K562 (cell line): ENCODE measurements around the gene SCAMP2. TPM values are rescaled to one million over a fixed set of nuclear protein-coding genes. Genes with fewer than 3 reads are reported as not detected.
A peak's percentile ranks its signal among the peaks of the same experiment; 100 is the strongest.

Experiments
- ATAC-seq: fragments of 200-7000 bp; cut with Tn5 transposase; 3 replicates; pipeline ENCODE4 v1.9.1; 2020; ENCODE audit warnings: moderate library complexity
- BruUV-seq: library from RNA; stranded (reverse); fragments of 400-500 nt; replicated peaks from 2 replicates; lab custom pipeline; 2021; lab: Mats Ljungman, UMichigan
- CTCF ChIA-PET: fragments of 300-600 bp; formaldehyde crosslinking; extraction: SDS; loops from one replicate; lab custom pipeline; 2021; ENCODE audit warnings: low intra/inter-chr PET ratio; lab: Yijun Ruan, JAX
- POLR2A ChIA-PET: fragments of 300-600, 350-650 bp; sonication (Branson Sonifier 250); formaldehyde crosslinking; extraction: SDS; loops from one replicate; lab custom pipeline; 2021; ENCODE audit warnings: antibody characterized with exemption, inconsistent platforms; lab: Yijun Ruan, JAX
- DNase-seq, 4 experiments: peaks; one replicate each; pipeline versions ENCODE4 v3.0.0 to v3.0.0-alpha.2; 2011 to 2018; ENCODE audit warnings: low spot score in 3 of 4, mixed read lengths in 3 of 4; ENCODE audit errors: extremely low read depth in 1 of 4
- FAIRE-seq: peaks from 2 replicates; lab custom pipeline; 2011; peaks lifted over from hg19 to GRCh38; lab: Jason Lieb, UNC
- H2AFZ ChIP-seq: 2 replicates; pipeline ENCODE4 v1.6.0; 2011; ENCODE audit warnings: low read depth, low read length, control low read depth, inconsistent platforms
- H3K27ac ChIP-seq: fragments of 200-600 bp; 3 replicates; pipeline ENCODE4 v1.8.0; 2011; ENCODE audit warnings: low read depth, mild to moderate bottlenecking, control low read depth, inconsistent platforms, low read length, moderate library complexity, mixed read lengths; ENCODE audit errors: extremely low read depth
- H3K27me3 ChIP-seq, 2 experiments: fragments of 300-600 bp in 1 of 2; 2 replicates in 1 of 2; 3 replicates in 1 of 2; pipeline versions ENCODE4 v1.6.0 to v1.8.0; 2011; ENCODE audit warnings: inconsistent platforms in 2 of 2, low read length in 2 of 2, mild to moderate bottlenecking in 1 of 2, mixed read lengths in 1 of 2, moderate library complexity in 1 of 2; ENCODE audit not compliant: control insufficient read depth in 2 of 2, insufficient read depth in 2 of 2
- H3K36me3 ChIP-seq: fragments of 300-600 bp; 3 replicates; pipeline ENCODE4 v1.8.0; 2011; ENCODE audit warnings: mild to moderate bottlenecking, low read length, inconsistent platforms; ENCODE audit not compliant: control insufficient read depth, insufficient read depth
- H3K4me1 ChIP-seq, 2 experiments: fragments of 200-600 bp in 1 of 2; replicated peaks in 1 of 2; 2 replicates in 1 of 2; 3 replicates in 1 of 2; pipeline versions ENCODE4 v1.5.1 to v1.8.0; 2011; ENCODE audit warnings: inconsistent platforms in 2 of 2, low read length in 2 of 2, mild to moderate bottlenecking in 1 of 2, mixed read lengths in 1 of 2, moderate library complexity in 1 of 2; ENCODE audit not compliant: control insufficient read depth in 2 of 2, insufficient read depth in 2 of 2
- H3K4me2 ChIP-seq: 2 replicates; pipeline ENCODE4 v1.6.1; 2011; ENCODE audit warnings: low read length, control low read depth, inconsistent platforms, mixed read lengths; ENCODE audit not compliant: insufficient read depth
- H3K4me3 ChIP-seq: fragments of 200-600 bp; sonication (generic), shearing (Covaris generic); 2 replicates; pipeline ENCODE4 v1.5.1; 2016; ENCODE audit warnings: control low read depth, inconsistent platforms
- H3K79me2 ChIP-seq: fragments of 200-600 bp; 3 replicates; pipeline ENCODE4 v1.8.0; 2011; ENCODE audit warnings: low read length, inconsistent platforms; ENCODE audit not compliant: control insufficient read depth, insufficient read depth
- H3K9ac ChIP-seq, 2 experiments: 2 replicates each; pipeline versions ENCODE4 v1.6.0 to v1.6.1; 2011; ENCODE audit warnings: low read depth in 2 of 2, low read length in 2 of 2, control low read depth in 1 of 2, inconsistent platforms in 1 of 2, mild to moderate bottlenecking in 1 of 2, mixed read lengths in 1 of 2; ENCODE audit not compliant: insufficient read depth in 1 of 2
- H3K9me1 ChIP-seq: one replicate; pipeline ENCODE4 v1.6.0; 2011; ENCODE audit warnings: inconsistent platforms, mild to moderate bottlenecking, low read length, moderate library complexity; ENCODE audit not compliant: control insufficient read depth, insufficient read depth
- H3K9me3 ChIP-seq: replicated peaks from 2 replicates; pipeline ENCODE4 v1.5.1; 2011; ENCODE audit warnings: low read depth, low read length, inconsistent platforms; ENCODE audit not compliant: control insufficient read depth, insufficient read depth
- H4K20me1 ChIP-seq: replicated peaks from 2 replicates; pipeline ENCODE4 v1.6.1; 2011; ENCODE audit warnings: low read length, inconsistent platforms, mixed read lengths; ENCODE audit not compliant: control insufficient read depth, insufficient read depth
- CREB1 ChIP-seq, 2 experiments: sonication (generic) in 1 of 2; formaldehyde crosslinking in 1 of 2; IDR thresholded peaks; 2 replicates each; pipeline versions ENCODE4 v1.6.1 to v1.8.0; 2012 to 2022; ENCODE audit warnings: inconsistent platforms in 1 of 2, mild to moderate bottlenecking in 1 of 2, missing genetic modification reagents in 1 of 2, moderate library complexity in 1 of 2
- FOXA3 ChIP-seq, 2 experiments: fragments of 450-650 bp in 1 of 2; sonication (generic) in 1 of 2; formaldehyde crosslinking; IDR thresholded peaks in 1 of 2; conservative IDR thresholded peaks in 1 of 2; 2 replicates each; pipeline versions ENCODE4 v1.4.0 to v1.8.0; 2020 to 2022; ENCODE audit warnings: mild to moderate bottlenecking in 2 of 2, missing genetic modification reagents in 1 of 2
- FOXP1 ChIP-seq: sonication (generic); formaldehyde crosslinking; IDR thresholded peaks from 2 replicates; pipeline ENCODE4 v1.8.0; 2022; ENCODE audit warnings: mild to moderate bottlenecking, missing genetic modification reagents
- HDAC1 ChIP-seq, 2 experiments: fragments of 450-650 bp; IDR thresholded peaks; 2 replicates each; pipeline ENCODE4 v1.6.1; 2016 to 2017; ENCODE audit warnings: inconsistent platforms in 1 of 2, mild to moderate bottlenecking in 1 of 2, moderate library complexity in 1 of 2
- KLF10 ChIP-seq: fragments of 250-450 bp; sonication (Bioruptor Pico); IDR thresholded peaks from 2 replicates; pipeline ENCODE4 v1.6.1; 2021; ENCODE audit warnings: matching md5 sums
- MAFK ChIP-seq: IDR thresholded peaks from 2 replicates; pipeline ENCODE4 v1.6.1; 2011; ENCODE audit warnings: low read length, improper control_type of control experiment
- MAX ChIP-seq: sonication (generic); formaldehyde crosslinking; IDR thresholded peaks from 2 replicates; pipeline ENCODE4 v1.9.0; 2022; ENCODE audit warnings: mild to moderate bottlenecking, missing genetic modification reagents
- MECOM ChIP-seq: fragments of 250-450 bp; sonication (Bioruptor Pico); IDR thresholded peaks from 2 replicates; pipeline ENCODE4 v1.8.0; 2022; ENCODE audit warnings: inconsistent platforms
- NR2C1 ChIP-seq, 2 experiments: fragments of 450-650 bp; IDR thresholded peaks; 2 replicates each; pipeline ENCODE4 v1.6.1; 2017; ENCODE audit warnings: mild to moderate bottlenecking in 2 of 2, antibody characterized with exemption in 1 of 2, inconsistent platforms in 1 of 2, missing compliant biosample characterization in 1 of 2, missing genetic modification characterization in 1 of 2
- RB1 ChIP-seq: fragments of 450-650 bp; IDR thresholded peaks from 2 replicates; pipeline ENCODE4 v1.6.1; 2017; ENCODE audit warnings: low read depth, mild to moderate bottlenecking
- TFAP4 ChIP-seq: sonication (generic); formaldehyde crosslinking; IDR thresholded peaks from 2 replicates; pipeline ENCODE4 v1.8.0; 2022; ENCODE audit warnings: missing genetic modification reagents, mild to moderate bottlenecking, moderate library complexity, borderline replicate concordance
- USF1 ChIP-seq: sonication (generic); formaldehyde crosslinking; IDR thresholded peaks from 2 replicates; pipeline ENCODE4 v1.9.0; 2022; ENCODE audit warnings: mild to moderate bottlenecking, missing genetic modification reagents
- ZKSCAN1 ChIP-seq: fragments of 150-350 bp; IDR thresholded peaks from 2 replicates; pipeline ENCODE4 v1.6.1; 2016; ENCODE audit warnings: low read depth, low read length
- ZNF280B ChIP-seq: fragments of 250-450 bp; sonication (Bioruptor Pico); IDR thresholded peaks from 2 replicates; pipeline ENCODE4 v1.5.1; 2021; ENCODE audit warnings: mild to moderate bottlenecking
- ZNF282 ChIP-seq: sonication (generic); formaldehyde crosslinking; IDR thresholded peaks from 2 replicates; pipeline ENCODE4 v1.8.1; 2023; ENCODE audit warnings: missing genetic modification reagents
- ZNF507 ChIP-seq: conservative IDR thresholded peaks from 2 replicates; pipeline ENCODE4 v1.6.1; 2017; ENCODE audit warnings: missing genetic modification characterization, missing compliant biosample characterization
- ZNF511 ChIP-seq: sonication (generic); formaldehyde crosslinking; IDR thresholded peaks from 2 replicates; pipeline ENCODE4 v1.8.0; 2022; ENCODE audit warnings: mild to moderate bottlenecking, missing genetic modification reagents
- WGBS: fragments of 100-300 bp; shearing (Covaris generic); methylation state at CpG from one replicate; pipeline ENCODE4 v1.1.6; 2016; ENCODE audit warnings: low coverage, mixed read lengths; ENCODE audit not compliant: insufficient coverage; ENCODE audit errors: missing lambda C conversion rate; 5-methylcytosine and 5-hydroxymethylcytosine counted together
- in situ Hi-C: fragments of 300-500 bp; cut with MboI; formaldehyde crosslinking; loops from 4 replicates; pipeline ENCODE4 v1.15.0; 2018; ENCODE audit warnings: inconsistent platforms, mixed read lengths
- intact Hi-C: fragments of 100-400 bp; cut with micrococcal nuclease; formaldehyde crosslinking; loops from 2 replicates; pipeline ENCODE4 v1.14.2; 2022
- polyA plus RNA-seq, 8 experiments: library from polyadenylated mRNA; depleted of rRNA in 4 of 8; stranded (reverse) in 5 of 8; unstranded in 3 of 8; fragments of >200 nt; fragmentation: Nextera tagmentation in 2 of 8; fragmentation: Illumina TruSeq in 1 of 8; extraction: Ambion mirVana in 2 of 8; extraction: Trizol in 1 of 8; gene quantifications; 2 replicates each; pipeline versions ENCODE4 v1.2.1 to v1.2.3, GENCODE V29; 2011 to 2014; ENCODE audit warnings: inconsistent platforms in 1 of 8, missing spikeins in 1 of 8
- total RNA-seq, 7 experiments: library from RNA; depleted of rRNA in 6 of 7; stranded (reverse); fragments of >200 nt in 6 of 7; fragmentation: Illumina TruSeq in 2 of 7; extraction: Trizol in 2 of 7; gene quantifications; 2 replicates each; pipeline versions ENCODE4 v1.2.1 to v1.2.3, GENCODE V29; 2011 to 2021; ENCODE audit warnings: low replicate concordance in 1 of 7

SCAMP2 gene
- total and polyA plus RNA-seq, 9 of the 15 experiments (the other 6 are each of a cell fraction or from before 2014, with no cell fraction given) = 5.9 to 61.1 (median 20.1) TPM

GRCh38 chr15:74890665-74890960 lies 17.4 kb upstream of the SCAMP2 start:
- DNase-seq = peak in 1 of 4 experiments; percentile 56
- no peaks in the 10 kb centered on the region for H4K20me1 ChIP-seq
- no peaks in the 10 kb centered on the region for H3K27me3 ChIP-seq
- no CpG with 5 or more reads among the region's 1 CpG for WGBS
- H3K9me1 ChIP-seq = peaks cover 4% of the 10 kb centered on the region
- no peaks in the 10 kb centered on the region for H3K9me3 ChIP-seq
- H3K79me2 ChIP-seq = peaks cover 24% of the 10 kb centered on the region
- no peak for ATAC-seq
- intact Hi-C loops = loop anchor here (5.0 kb wide), 1 partner anchor 48 kb away; the partner anchor contains the start of gene ULK3
- H2AFZ ChIP-seq = peak overlapping the region; percentile 99
- in situ Hi-C loops = no loop called here
- peak overlapping the region; percentile 72 for H3K4me3 ChIP-seq
- H3K27ac ChIP-seq = peak overlapping the region; percentile 76
- peaks cover 26 to 33% of the 10 kb centered on the region in 2 experiments; a peak in 4 of 5 replicates for H3K4me1 ChIP-seq
- POLR2A ChIA-PET = interaction anchor here (1.4 to 1.7 kb wide), 2 partner anchors 9 to 11 kb away, joined by 7 to 17 read pairs; no protein-coding TSS in a partner anchor
- CTCF ChIA-PET = no interaction called here
- H3K4me2 ChIP-seq = peak overlapping the region; percentile 91
- peak overlapping the region; percentile 91 to 98 for H3K9ac ChIP-seq
- no TSS peak for BruUV-seq
- peak; percentile 46 for FAIRE-seq
- peaks cover 29% of the 10 kb centered on the region; the same call in 2 of the 3 replicates for H3K36me3 ChIP-seq
- TF ChIP-seq RB1 (no peak), ZNF282 (no peak), KLF10 (CRISPR knock-in tag) (no peak), FOXA3 (CRISPR knock-in tag; conservative IDR thresholded peaks at IDR 0.05 in 1 of 2, IDR thresholded peaks at IDR 0.05 in 1 of 2) (0 out of 4 replicates have a peak, but pooled peaks of 1 of the 2 experiments have one; percentile 68), ZNF280B (CRISPR knock-in tag) (no peak), MECOM (CRISPR knock-in tag) (peak; percentile 62; the same call in 1 of the 2 replicates), CREB1 (IDR thresholded peaks at IDR 0.05) (no peak), CREB1 (CRISPR knock-in tag; IDR thresholded peaks at IDR 0.05) (0 out of 2 replicates have a peak, but pooled peaks have one; percentile 14), HDAC1 (IDR thresholded peaks at IDR 0.05) (0 out of 4 replicates have a peak, but pooled peaks of 1 of the 2 experiments have one; percentile 12), ZNF511 (CRISPR knock-in tag) (no peak), NR2C1 (IDR thresholded peaks at IDR 0.05) (no peak), NR2C1 (tag; IDR thresholded peaks at IDR 0.05) (no peak), USF1 (CRISPR knock-in tag) (0 out of 2 replicates have a peak, but pooled peaks have one; percentile 1), TFAP4 (CRISPR knock-in tag) (peak; percentile 76), ZNF507 (tag) (no peak), ZKSCAN1 (no peak), MAX (CRISPR knock-in tag) (no peak), FOXP1 (CRISPR knock-in tag) (0 out of 2 replicates have a peak, but pooled peaks have one; percentile 6), MAFK (no peak)
